ENCODE data around the gene EID2B.

DNA sequence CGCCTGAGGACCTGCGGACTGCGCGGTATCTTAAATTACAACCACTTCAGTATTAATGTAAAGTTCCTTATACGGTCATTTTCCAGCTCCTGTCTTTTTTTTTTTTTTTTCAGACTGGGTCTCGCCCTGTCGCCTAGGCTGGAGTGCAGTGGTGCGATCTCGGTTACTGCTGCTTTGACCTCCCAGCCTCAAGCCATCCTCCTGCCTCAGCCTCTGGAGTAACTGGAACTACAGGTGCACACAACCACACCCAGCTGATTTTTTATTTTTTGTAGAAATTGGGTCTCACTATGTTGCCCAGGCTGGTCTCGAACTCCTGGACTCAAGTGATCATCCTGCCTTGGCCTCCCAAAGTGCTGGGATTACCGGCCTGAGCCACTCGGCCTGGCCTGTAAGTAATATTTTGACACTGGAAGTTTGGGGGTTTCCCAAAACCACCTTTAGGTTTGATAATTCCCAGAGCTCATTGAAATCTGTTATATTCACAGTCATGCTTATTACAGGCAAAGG lies 406 bp upstream of the EID2B start:
- TF ChIP-seq, protein P1, sequence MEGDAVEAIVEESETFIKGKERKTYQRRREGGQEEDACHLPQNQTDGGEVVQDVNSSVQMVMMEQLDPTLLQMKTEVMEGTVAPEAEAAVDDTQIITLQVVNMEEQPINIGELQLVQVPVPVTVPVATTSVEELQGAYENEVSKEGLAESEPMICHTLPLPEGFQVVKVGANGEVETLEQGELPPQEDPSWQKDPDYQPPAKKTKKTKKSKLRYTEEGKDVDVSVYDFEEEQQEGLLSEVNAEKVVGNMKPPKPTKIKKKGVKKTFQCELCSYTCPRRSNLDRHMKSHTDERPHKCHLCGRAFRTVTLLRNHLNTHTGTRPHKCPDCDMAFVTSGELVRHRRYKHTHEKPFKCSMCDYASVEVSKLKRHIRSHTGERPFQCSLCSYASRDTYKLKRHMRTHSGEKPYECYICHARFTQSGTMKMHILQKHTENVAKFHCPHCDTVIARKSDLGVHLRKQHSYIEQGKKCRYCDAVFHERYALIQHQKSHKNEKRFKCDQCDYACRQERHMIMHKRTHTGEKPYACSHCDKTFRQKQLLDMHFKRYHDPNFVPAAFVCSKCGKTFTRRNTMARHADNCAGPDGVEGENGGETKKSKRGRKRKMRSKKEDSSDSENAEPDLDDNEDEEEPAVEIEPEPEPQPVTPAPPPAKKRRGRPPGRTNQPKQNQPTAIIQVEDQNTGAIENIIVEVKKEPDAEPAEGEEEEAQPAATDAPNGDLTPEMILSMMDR (IDR thresholded peaks at IDR 0.05; ENCODE audit: insufficient read depth, low read length), result no peak
- TF ChIP-seq POLR2AphosphoS5 (IDR thresholded peaks at IDR 0.05; ENCODE audit: low read depth) (no peak), GABPA (IDR thresholded peaks at IDR 0.05; ENCODE audit: low read depth) (no peak), SPI1 (IDR thresholded peaks at IDR 0.05; ENCODE audit: borderline replicate concordance, low read depth) (no peak)
- TF ChIP-seq, protein P2, sequence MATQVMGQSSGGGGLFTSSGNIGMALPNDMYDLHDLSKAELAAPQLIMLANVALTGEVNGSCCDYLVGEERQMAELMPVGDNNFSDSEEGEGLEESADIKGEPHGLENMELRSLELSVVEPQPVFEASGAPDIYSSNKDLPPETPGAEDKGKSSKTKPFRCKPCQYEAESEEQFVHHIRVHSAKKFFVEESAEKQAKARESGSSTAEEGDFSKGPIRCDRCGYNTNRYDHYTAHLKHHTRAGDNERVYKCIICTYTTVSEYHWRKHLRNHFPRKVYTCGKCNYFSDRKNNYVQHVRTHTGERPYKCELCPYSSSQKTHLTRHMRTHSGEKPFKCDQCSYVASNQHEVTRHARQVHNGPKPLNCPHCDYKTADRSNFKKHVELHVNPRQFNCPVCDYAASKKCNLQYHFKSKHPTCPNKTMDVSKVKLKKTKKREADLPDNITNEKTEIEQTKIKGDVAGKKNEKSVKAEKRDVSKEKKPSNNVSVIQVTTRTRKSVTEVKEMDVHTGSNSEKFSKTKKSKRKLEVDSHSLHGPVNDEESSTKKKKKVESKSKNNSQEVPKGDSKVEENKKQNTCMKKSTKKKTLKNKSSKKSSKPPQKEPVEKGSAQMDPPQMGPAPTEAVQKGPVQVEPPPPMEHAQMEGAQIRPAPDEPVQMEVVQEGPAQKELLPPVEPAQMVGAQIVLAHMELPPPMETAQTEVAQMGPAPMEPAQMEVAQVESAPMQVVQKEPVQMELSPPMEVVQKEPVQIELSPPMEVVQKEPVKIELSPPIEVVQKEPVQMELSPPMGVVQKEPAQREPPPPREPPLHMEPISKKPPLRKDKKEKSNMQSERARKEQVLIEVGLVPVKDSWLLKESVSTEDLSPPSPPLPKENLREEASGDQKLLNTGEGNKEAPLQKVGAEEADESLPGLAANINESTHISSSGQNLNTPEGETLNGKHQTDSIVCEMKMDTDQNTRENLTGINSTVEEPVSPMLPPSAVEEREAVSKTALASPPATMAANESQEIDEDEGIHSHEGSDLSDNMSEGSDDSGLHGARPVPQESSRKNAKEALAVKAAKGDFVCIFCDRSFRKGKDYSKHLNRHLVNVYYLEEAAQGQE (IDR thresholded peaks at IDR 0.05; ENCODE audit: insufficient replicate concordance, low read depth), result no peak

All from HL-60 (cell line).